Measurements from ENCODE around the gene IFI27.

IFI27 gene

DNA sequence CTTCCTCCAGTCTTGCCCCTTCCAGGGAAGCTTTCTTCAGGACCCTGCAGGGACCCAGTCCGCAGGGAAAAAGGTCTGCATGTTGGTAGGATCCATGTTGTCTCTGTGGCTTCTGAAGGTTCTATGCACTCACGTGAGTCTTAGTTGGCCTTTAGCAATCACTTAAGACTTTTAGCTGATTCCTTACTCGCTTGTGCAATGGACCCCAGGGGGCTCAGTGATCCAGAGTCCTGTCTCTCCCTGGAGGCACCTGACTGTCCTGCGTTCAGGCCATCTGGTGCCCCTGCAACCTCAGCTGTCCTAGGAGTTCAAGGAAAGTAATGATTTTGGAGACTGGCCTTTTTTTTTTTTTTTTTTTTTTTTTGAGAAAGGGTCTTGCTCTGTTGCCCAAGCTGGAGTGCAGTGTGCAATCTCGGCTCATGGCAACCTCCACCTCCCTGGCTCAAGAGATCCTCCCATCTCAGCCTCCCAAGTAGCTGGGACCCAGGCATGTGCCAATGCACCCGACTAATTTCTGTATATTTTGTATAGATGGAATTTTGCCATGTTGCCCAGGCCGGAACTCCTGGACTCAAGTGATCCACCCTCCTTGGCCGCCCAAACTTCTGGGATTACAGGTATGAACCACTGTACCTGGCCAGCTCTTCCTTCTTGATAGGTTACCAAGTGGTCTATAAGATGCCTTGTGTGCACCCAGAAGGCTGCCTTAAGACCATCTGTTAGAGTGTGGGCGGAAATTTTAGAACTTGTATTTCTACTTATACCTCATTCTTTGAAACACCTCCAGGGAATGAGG is 14.2 kb downstream of the IFI27 start:
- DNase-seq (ENCODE audit: low spot score): no peak

DNA sequence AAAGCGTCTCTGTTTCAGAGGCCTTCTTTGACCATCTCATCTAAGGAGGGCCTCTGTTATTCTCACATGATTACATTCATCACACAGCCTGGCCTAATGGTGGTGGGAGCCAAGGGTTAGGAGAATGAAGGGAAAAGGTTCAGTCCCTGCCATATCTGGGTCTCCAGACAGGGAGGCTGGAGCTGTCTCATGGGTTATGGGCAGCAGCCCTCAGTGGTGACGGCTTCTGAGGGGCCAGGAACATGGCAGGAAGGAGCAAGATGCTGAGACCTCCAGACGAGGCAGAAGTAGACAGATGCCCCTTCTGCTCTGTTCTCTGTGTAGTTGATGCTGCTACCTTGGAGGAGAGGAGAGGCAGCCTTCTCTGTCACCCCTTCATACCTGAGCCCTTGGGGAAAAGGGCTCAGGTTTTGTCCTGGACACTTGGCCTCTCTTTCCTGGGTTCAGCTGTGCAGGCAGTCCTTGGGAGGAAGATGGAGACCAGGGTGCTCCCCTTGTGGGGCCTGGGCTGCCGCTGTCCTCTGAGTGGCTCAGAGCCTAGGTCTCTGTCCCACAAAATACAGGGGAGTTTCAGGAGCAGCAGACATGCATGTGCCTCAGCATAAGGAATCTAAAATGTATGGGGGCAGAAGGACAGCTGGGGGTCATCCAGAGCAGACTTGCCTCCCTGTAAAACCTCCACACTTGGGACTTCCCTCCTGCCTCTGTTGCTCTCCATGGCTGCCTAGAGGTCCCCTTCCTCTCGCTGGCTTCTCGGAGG is 15.3 kb downstream of the IFI27 start:
- no peak for DNase-seq (ENCODE audit: low spot score)

DNA sequence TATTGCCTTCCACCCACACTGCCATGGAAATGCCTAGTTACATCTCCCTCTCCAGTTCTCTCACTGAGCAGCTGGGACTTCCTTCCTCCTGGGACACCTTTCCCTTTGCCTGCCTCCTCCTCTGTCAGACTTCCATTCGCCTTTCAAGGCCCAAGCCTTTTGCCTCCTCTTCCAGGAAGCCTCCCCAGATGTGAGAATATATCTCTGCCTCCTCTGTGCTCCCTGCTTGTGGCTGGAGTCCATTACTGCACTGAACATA is 15.8 kb downstream of the IFI27 start:
- no peak for DNase-seq (ENCODE audit: low spot score)

DNA sequence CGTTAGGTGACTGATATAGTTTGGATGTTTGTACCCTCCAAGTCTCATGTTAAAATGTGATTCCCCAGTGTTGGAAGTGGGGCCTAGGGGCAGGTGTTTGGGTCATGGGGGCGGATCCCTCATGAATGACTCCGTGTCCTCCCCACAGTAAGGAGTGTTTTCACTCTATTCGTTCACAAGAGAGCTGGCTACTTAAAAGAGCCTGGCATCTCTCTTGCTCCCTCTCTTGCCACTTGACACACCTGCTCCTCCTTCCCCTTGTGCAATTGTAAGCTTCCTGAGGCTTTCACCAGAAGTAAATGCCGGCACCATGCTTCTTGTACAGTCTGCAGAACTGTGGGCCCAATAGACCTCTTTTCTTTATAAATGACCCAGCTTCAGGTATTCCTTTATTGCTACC is 16.3 kb downstream of the IFI27 start:
- no peak for DNase-seq (ENCODE audit: low spot score)

DNA sequence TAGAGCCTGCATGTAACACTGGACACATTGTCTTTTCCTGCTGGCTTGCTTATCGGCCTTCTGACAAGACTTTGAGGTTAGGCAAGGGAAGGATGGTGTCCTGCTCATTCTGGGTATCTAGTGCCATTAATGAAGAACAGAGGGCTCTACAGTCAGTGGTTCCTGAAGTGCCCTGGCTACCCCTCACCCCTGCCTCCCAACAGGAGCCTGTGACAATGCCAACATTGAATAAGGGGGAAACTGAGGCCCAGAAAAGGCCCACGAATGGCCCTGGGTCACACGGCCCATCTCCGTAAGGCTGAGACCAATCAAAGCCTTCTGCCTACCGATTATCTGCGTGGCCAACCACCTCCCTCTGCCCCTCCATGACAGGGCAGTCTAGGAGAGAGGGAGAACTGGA is 16.8 kb downstream of the IFI27 start:
- DNase-seq (ENCODE audit: low spot score): no peak

DNA sequence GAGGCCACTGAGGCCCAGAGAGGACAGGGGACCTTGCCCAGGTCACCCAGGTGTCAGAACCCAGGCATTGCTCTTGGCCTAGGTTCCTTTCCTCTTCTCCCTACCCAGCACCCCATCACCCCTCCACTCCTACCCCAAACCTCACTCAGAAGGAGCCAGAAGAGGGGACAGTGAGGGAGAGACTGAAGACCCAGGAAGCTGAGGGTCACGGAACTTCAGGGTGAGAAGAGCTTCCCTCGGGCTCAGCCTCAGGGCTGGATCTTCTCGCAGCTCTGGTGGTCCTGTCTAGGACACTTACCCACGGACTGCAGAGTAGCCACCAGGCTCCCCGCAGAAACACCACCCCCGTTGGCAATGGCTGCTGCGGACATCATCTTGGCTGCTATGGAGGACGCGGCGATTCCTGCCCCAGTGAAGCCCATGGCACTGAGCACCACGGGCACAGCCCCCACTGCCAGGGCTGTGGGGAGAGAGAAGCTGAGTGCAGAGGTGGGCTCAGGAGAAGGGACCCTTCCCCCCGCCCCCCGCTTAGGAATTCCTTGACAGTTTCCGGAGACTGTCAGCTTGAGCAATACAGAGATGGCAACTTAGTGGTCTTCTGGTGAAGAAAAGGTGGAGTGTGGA is 17.8 kb downstream of the IFI27 start:
- DNase-seq (ENCODE audit: low spot score): no peak

DNA sequence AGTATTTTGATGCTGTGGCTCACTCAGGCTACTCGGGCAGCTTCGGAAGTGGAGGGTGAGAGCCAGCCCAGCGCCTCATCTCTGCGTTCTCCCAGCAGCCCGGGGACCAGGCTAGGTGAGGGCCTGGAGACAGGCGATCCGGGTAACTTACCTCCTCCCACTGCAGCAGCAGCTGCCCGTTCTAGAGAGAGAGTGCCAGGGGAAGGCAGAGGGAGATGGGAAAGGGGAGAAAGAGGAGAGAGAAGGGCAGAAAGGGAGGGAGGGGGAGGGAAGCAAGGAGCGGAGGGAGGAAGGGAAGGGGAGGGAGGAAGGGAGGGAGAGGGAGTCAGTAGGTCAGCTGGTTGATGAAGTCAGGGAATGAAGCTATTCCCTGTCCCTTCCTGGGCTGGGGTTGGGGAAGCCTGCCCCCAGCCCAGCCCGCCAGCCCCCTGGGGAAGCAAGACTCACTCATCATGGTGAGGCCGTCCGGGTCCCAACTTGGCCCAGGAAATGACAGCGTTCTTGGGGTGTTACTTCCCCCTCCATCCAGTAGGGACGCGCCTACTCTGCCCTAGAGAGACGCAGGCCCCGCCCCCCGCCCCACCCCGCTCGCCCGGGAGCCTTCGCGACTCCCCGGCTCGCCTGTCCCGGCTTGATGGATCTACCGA is 18.7 kb downstream of the IFI27 start, which contains the start of gene IFI27L2:
IFI27L2 (minus strand) TSS at position 494 of the 647 bp plus-strand sequence; CDS start at position 454, 40 bp downstream.
- DNase-seq (ENCODE audit: low spot score): peak; percentile 69

DNA sequence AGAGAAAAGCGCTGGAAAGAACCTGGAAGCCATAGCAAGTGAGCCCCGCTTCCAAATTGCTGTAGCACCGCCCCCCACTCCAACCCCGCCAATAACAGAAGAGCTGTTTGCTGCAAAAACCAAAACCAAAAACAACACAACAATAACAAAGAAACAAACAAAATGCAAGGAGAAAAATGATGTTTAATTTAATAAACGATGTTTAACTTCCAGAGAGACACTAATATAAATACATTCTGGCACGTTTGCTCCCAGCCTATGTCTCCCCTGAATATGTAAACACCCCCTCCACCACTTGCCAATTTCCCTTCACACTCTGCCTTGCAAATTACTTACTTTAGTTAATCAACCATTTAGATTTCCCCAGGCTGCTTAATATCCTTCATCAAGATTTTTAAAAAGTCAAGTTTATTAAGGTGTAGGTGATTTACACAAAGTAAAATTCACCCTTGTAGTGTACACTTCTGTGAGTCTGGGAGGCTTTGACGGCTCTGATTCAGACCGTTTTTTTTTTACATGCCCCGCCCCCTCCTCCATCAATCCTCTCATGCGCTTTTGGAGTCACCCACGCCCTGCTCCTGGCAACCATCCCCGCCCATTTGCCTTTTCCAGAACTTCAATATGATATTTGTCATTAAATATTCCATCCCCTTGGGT is 19.4 kb downstream of the IFI27 start:
- DNase-seq (ENCODE audit: low spot score): no peak

DNA sequence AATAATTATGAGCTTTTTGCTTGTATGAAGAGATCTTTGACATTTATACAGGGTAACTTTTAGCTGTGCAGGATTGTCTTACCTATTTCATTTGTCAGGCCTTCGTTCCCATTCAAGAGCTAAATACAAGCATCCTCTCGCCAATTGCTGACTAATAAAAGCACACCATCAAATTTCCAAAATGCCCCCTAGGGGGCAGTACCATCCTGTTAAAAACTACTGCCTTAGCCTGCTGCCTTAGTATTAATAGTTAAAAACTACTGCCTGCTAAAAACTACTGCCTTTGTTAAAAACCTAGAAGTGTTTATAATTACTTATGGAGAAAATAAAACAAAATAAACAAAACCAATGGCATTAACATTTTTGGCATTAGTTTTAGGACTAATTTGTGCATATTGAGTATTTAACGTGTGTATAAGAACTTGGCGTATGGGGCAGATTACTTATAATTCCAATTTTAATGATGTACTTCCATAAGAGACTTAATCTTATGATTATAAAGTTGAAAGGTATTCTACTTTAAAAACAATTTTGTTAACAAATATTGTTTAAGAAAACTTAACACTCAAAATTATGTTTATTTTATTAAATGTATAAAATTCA is 21.9 kb downstream of the IFI27 start:
- DNase-seq (ENCODE audit: low spot score): peak; percentile 50

DNA sequence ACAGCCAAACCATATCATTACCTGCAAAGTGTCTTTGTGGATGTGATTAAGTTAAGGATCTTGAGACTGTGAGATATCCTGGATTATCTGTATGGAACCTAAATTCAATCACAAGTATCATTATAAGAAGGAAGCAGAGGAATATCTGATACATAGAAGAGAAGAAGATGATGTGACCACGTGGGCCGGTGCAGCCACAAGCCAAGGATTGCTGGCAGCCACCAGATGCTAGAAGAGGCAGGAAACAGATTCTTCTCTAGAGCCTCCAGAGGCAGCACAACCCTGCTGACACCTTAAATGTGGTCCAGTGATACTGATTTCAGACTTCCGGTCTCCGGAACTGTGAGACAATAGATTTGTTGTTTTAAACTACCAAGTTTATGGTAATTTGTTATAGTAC is 24.9 kb downstream of the IFI27 start:
- DNase-seq (ENCODE audit: low spot score): no peak

DNA sequence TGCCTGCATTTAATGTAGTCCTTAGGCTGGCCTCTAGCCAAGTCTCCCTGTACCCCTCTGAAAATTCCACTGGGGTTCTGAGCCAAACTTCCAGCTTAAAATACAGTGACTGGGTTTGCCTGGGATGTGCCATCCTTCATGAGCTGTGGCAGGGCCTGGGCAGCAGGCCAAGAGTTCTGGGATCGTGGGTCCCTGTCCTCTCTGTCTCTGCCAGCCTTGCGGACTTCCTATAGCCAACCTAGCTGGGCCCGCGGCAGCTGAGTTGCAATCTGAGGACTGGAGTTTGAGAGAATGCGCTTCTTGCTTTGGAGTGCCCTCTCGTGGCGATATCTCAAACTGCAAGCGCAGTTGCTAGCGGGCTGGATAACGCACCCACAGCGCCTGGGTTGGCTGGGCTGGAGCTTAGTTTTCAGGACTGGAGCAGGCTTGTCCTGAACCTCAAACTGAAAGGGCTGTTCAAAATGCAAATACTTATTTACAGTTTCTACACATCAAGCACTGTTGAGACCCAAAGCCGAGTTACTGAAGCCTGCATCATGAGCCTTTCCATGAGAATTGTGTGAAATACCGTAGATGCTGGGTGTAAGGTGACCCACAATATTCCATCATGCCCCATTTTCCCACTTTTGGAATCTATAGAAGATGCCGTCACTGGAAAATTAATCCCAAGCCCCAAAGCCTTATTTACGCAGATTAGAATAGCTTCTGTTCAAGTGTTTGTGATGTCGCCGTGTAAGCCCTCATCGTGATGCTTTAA is 26.2 kb downstream of the IFI27 start:
- DNase-seq (ENCODE audit: low spot score): peak; percentile 68

DNA sequence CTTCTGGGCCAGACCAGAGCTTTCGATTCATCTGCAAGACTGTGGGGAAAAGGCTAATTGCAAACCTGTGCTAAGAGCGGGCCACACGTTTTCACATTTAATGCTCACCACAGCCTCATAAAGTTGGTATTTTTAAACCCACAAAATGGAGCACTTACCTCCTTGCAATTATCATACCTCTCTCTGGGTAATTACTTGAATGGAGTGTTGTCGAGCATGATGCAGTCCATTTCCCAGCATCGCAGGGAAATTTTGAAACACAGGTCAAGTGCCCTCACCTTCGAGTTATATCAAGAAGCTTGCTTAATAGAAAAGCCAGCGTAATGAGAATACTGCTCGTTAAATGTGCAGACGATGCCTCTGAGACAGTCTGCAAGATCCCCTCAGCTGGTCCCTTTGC is 27.7 kb downstream of the IFI27 start:
- no peak for DNase-seq (ENCODE audit: low spot score)

DNA sequence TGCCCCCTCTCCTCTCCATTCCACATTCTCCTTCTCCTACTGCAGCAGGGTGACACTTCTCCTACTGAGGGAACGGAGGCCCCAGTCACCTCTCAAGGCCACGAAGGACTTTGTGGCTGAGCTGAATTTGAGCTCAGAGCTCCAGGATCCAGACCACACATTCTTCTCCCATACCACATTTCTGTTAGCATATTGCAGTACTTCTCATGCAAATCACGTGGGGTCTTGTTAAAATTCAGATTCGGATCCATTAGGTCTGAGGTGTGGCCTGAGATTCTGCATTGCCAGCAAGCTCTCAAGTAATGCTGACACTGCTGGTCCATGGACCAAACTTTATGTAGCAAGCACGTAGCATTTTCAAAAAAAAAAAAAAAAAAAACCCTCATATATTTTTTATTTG is 28.5 kb downstream of the IFI27 start:
- no peak for DNase-seq (ENCODE audit: low spot score)

DNA sequence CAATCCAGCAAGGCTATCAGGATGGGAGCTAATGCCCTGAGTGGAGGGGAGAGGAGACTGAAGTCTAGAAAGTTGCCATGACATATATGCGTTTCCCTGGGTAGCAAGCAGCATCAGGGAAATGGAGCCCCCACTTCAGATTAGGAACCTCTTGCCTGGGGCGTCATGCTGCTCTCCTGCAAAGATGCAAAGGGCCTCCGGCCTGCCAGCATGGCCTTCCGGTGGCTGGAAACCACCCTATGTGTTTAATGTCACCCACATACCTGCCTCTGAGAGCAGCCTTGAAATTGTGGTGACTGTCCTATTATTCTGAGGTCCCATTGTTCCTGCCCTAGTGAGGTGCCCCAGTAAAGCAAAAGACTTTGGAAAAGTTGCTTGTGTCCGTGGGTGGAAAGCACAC is 28.9 kb downstream of the IFI27 start:
- no peak for DNase-seq (ENCODE audit: low spot score)

DNA sequence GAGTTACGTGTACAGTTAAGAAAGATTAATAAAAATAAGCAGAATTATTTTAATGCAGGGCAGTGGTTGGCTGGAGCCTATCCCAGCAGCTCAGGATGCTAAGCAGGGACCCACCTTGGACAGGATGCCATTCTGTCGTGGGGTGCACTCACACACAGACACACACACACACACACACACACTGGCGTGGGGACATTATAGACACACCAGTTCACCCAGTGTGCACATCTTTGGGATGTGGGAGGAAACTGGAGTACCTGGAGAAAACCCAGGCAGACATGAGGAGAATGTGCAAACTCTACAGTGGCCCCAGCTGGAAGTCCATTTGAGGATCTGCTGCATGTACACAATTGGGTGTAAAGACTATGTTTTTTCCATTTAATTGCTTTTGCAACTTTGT is 31.7 kb downstream of the IFI27 start:
- no peak for DNase-seq (ENCODE audit: low spot score)

DNA sequence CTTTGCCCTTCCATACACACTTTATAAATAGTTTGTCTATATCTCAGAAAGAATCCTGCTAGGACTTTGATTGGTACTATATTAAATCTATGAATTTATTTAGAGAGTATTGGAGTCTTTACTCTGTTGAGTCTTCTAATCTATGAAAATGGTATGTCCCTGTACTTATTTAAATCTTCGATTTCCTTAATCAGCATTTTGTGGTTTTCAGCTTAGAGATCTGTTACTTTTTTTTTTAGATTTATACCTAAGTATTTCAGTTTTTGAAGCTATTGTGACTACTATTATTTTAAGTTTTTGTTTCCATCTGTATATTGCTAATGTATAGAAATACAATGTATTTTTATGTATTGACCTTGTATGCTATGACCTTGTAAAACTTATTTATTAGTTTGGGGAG is 32.3 kb downstream of the IFI27 start:
- DNase-seq (ENCODE audit: low spot score): no peak

DNA sequence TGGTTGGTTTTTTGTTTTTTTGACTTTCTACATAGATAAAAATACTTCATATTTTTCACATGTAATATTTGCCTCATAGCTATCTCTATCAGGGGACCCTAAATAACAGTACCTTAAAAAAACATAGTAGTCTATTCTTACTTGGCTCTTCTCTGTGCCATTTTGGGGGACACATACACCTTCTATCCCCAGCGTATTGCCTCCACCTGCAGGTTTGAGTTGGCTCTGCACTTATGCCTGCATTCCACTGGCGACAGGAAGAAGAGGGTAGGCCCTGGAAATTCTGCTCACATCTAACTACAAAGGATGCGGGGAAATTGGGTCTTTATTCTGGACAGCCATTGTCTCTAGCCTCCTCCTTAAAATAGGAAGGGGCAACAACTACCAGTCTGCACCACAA is 32.7 kb downstream of the IFI27 start:
- no peak for DNase-seq (ENCODE audit: low spot score)

DNA sequence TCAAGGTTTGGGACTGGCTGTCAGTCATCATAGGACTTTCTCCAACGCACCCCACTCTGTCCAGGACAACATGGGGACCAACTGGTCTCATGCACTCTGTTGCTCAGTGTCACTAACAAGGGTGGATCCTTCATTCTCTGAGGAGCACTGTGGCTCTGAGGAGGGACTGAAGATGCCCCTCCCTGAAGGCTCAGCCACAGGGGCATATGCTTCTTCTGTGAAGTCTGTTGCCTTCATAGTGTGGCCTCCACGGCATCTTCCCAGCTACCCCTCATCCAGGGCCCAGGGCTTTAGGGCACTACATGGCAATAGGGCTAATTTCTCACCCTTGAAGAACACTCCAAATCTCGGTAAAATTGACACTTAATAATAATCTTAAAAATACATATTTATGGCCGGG is 33.2 kb downstream of the IFI27 start:
- no peak for DNase-seq (ENCODE audit: low spot score)

DNA sequence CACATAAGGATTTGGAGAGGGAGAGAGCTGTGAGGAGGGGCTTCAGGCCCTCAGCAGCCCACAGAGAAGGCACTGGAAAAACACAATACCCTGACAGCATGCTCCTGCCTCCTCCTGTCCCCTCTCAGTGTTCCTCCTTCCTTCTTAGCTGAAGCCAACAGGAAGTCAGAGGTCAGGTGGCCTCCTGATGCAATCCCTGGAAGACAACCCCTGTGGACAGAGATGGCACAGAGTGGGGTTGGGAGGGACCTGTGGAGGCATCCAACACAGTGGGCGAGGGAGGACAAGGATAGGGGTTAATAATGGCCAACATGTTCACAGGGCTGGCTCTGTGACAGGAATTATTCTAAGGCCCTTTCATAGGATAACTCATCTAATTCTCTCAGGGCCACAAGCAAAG is 34.2 kb downstream of the IFI27 start:
- no peak for DNase-seq (ENCODE audit: low spot score)

DNA sequence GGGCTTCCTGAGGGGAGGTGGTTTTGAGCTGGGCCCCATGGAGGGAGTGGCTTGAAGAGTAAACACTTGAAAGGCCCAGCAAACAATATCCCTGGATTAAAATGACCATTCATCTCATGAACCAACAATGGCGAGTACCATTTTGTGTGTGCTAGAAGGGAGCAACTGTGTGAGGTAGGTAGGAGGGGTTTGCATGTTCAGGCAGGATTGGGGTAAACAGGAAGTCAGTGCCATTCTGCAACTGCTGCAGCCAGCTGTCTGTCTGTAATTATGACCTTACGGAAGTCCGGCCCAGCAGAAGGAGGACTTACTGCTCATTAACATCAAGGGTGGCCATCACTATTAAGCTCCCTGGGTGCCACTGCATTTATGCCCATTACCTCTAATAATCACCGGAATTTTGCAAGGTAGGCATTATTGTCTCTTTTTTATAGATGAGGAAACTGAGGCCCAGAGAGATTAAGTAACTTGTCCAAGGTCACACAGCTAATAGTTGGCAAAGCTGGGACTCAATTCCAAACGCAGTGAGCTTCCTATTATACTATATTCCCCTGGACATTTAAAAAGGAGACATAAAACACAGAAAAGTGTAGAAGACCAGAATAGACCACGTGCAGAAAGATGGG is 35.5 kb downstream of the IFI27 start:
- no peak for DNase-seq (ENCODE audit: low spot score)

Measured in SK-N-DZ (cell line).